ENCODE measurements around the gene ACIN1.

DNA sequence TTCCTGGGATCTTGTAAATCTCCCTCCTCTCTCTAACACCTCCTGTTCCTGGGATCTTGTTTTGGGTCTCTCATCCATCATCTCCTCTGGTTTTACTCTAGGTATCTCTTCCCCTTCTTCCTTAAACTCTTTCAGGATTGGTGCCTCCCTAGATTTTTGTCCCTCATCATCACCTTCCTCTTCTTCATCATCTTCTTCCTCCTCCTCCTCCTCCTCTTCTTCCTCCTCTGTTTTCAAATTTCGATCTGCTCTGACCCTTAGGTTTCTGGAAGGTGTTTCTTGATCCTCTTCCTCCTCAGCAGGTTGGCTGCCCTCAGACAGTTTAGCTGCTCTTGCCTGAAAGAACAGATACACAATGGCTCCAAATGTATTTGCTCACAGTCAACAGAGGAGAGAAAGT, 14.5 kb downstream of the ACIN1 start:
- no peak for TF ChIP-seq EZH2 (IDR thresholded peaks at IDR 0.05)
- TF ChIP-seq, protein P1, sequence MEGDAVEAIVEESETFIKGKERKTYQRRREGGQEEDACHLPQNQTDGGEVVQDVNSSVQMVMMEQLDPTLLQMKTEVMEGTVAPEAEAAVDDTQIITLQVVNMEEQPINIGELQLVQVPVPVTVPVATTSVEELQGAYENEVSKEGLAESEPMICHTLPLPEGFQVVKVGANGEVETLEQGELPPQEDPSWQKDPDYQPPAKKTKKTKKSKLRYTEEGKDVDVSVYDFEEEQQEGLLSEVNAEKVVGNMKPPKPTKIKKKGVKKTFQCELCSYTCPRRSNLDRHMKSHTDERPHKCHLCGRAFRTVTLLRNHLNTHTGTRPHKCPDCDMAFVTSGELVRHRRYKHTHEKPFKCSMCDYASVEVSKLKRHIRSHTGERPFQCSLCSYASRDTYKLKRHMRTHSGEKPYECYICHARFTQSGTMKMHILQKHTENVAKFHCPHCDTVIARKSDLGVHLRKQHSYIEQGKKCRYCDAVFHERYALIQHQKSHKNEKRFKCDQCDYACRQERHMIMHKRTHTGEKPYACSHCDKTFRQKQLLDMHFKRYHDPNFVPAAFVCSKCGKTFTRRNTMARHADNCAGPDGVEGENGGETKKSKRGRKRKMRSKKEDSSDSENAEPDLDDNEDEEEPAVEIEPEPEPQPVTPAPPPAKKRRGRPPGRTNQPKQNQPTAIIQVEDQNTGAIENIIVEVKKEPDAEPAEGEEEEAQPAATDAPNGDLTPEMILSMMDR (IDR thresholded peaks at IDR 0.05): no peak

All from neural progenitor cell (in vitro differentiated cells).